HG03159 (cell line): ENCODE measurements around the gene DNAI2.

ENCODE experiments used
- ATAC-seq: cut with Tn5 transposase; IDR thresholded peaks from one replicate; pipeline ENCODE4 v1.9.1; 2021; ENCODE audit warnings: mild to moderate bottlenecking, moderate library complexity; ENCODE audit not compliant: unreplicated experiment

Gene DNAI2

GRCh38 chr17:74335529-74336062 is 61.6 kb downstream of the DNAI2 start:
- ATAC-seq: no peak

GRCh38 chr17:74336307-74336706 is 62.3 kb downstream of the DNAI2 start:
- ATAC-seq: no peak

GRCh38 chr17:74337834-74338500 is 63.9 kb downstream of the DNAI2 start:
- no peak for ATAC-seq

- ATAC-seq: no peak
Measured at GRCh38 chr17:74339537-74340195, 65.6 kb downstream of the DNAI2 start.

GRCh38 chr17:74340470-74341023 is 66.5 kb downstream of the DNAI2 start:
- ATAC-seq: no peak

GRCh38 chr17:74342224-74342623 is 68.2 kb downstream of the DNAI2 start:
- ATAC-seq: no peak

- no peak for ATAC-seq
Measured at GRCh38 chr17:74343121-74343520, 69.1 kb downstream of the DNAI2 start.

- ATAC-seq: no peak
Measured at GRCh38 chr17:74343526-74344284, 69.7 kb downstream of the DNAI2 start.

- ATAC-seq: no peak
Measured at GRCh38 chr17:74344658-74345057, 70.6 kb downstream of the DNAI2 start.

- no peak for ATAC-seq
Measured at GRCh38 chr17:74345433-74346241, 71.6 kb downstream of the DNAI2 start.

- ATAC-seq: no peak
Measured at GRCh38 chr17:74347646-74348045, 73.6 kb downstream of the DNAI2 start.

GRCh38 chr17:74349120-74349519 is 75.1 kb downstream of the DNAI2 start:
- ATAC-seq: no peak

GRCh38 chr17:74350486-74350885 is 76.5 kb downstream of the DNAI2 start:
- no peak for ATAC-seq

GRCh38 chr17:74351552-74352210 is 77.6 kb downstream of the DNAI2 start:
- no peak for ATAC-seq

GRCh38 chr17:74353446-74354060 is 79.5 kb downstream of the DNAI2 start:
- no peak for ATAC-seq

- ATAC-seq: no peak
Measured at GRCh38 chr17:74354123-74354522, 80.1 kb downstream of the DNAI2 start.

GRCh38 chr17:74354561-74354960 is 80.5 kb downstream of the DNAI2 start:
- no peak for ATAC-seq

- no peak for ATAC-seq
Measured at GRCh38 chr17:74355065-74355464, 81.0 kb downstream of the DNAI2 start.

GRCh38 chr17:74356646-74357465 is 82.8 kb downstream of the DNAI2 start:
- no peak for ATAC-seq
